T follicular helper cell (primary cell): ENCODE measurements around the gene CCDC66.
"Not testable (repeated sequence)": the region's sequence is repeated elsewhere in the genome, so short reads cannot be mapped to it uniquely, and the experiment has no call there.

ENCODE experiments used
- DNase-seq: peaks from one replicate; pipeline ENCODE4 v3.0.0-alpha.2; 2020; ENCODE audit warnings: low read depth
- total RNA-seq, 2 experiments: gene quantifications; one replicate each; lab custom pipeline; 2026; lab: John Stamatoyannopoulos, UW

CCDC66 gene
- total RNA-seq, result 70.8 to 101 reads per million in 2 experiments

DNA sequence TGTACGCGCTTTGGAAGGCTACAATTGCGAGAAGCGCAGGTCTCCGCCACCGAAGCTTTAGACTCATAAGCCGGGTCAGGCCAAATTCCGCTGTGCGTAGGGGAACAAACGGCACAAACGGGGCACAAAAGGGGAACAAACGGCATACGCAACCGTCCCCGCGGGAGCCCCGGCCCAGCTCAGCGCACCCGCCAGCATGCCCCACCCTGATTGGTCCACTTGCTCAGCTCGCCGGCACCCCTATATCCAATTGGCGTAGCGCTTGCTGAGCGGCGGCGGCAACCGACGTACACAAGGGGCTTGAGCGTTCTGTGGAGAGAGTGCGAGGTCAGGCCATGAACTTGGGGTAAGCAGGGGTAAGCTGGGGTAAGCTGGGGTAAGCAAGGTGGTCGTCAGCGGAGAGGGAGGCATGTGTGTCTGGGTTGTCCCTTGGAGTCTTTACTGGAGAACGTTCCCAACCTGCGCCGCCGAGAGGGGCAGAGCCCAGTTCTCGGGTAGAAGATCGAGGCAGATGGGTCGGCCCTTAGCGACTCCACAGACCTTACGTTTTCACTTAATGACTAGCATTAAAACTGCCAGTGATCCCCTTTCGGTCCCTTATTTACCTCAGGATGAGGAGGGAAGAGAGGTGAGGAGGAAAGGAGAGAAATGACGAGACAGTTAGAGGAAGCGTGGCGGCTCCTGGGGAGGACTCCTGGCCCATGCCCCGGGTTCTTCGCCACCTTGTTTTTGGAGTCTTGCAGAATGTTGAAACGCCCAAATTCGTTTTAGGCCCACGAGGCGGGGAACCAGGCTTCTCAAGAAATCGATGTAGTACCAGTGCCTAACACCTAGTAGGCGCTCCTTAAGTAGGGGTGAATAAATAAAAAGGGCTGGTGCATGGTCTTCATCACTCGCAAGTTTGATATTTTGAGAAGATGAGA lies at the start of gene CCDC66:
Gene CCDC66 (plus strand): TSS at position 268 of the 923 bp plus-strand sequence. CDS start 68 bp downstream, at position 336.
- DNase-seq, result peak; percentile 93

DNA sequence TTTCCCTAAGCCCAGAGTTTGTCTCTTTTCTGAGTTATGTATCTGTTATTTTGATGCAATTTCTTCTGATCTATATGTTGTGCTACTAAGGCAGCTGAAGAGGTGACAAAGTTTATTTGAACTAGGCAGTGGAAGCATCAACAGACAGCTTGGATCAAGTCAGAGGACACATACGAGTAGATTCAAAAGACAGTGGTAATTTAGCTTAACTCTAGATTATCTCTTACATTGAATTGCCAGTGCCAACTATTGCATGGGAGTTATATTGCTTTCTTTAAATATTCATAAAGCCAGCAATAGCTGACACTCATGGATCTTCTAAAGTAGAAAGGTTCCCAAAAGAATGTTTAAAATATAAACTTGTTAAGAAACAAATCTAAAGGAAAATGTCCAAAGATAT lies 37.3 kb upstream of the CCDC66 start:
- DNase-seq, result no peak

DNA sequence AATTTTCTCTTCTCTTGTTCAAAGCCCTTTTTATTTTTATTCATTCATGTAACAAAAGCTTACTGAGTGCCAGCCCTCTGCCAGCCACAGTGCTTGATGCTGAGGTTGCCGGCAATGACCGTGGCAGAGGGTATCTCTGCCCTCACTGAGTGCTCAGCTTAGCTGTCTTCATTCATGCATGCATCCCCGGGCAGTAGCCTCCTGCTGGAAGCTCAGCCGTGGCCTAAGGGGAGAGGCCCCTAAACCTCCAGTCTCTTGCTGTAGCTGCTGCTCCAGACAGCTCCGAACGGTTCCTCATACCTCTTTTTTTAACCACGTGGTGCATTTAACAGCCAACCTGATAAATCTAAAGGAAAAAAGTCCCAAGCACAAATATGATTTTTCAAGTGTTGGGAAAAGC lies 34.6 kb upstream of the CCDC66 start:
- DNase-seq, result no peak

DNA sequence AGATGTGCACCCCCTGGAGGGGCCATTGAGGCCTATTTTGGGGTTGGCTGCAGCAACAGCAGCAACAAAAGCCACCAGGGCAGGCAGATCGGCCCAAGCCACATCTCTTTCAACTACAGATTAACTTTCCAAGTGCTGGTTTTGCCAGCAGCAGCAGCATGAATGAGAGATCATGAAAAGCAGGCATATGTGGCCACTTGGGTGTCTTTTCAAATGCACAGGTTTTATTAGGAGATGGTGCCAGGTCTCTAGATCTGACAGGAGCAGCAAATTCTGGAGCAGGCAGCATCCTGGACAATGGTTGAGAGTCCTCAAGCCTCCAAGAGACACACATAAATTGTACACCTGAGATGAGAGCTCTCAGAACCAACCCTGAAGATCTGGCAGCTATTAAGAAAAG lies 31.7 kb upstream of the CCDC66 start:
- DNase-seq, result no peak

DNA sequence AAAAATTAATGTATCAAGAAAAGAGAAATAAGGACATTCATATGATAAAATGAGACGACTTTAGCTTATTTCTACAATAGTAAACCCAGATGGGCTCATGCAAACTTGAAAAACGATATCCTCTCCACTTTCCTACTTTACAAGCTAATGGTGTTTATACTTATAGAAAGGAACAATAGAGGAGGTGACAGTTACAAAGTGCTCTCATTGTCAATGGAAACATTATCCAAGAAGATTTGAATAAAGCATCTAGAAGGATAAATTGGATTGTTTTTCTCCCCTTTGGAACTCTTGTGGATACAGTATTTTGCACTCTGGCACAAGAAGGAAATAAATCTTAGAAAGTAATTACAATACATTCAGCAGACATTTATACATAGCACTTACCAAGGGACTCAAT lies 20.2 kb upstream of the CCDC66 start:
- no peak for DNase-seq

DNA sequence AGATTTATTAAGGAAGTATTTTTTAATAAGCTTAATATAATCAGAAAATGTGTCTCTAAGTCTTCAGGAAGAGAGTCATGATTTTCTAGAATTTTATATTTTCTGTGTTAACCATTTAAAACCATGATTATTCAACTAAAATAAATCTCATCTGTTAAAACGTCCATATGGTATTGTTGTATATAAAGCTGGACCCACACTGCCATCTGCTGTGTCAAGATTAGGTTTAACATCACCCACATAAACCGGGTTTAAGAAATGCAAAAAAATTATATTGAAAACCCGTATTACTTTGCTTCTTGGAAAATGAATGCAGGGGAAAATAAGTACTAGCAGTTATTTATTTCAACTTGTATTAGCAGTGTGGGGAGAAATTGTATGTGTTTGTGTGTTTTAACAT lies 9.5 kb upstream of the CCDC66 start:
- no peak for DNase-seq

DNA sequence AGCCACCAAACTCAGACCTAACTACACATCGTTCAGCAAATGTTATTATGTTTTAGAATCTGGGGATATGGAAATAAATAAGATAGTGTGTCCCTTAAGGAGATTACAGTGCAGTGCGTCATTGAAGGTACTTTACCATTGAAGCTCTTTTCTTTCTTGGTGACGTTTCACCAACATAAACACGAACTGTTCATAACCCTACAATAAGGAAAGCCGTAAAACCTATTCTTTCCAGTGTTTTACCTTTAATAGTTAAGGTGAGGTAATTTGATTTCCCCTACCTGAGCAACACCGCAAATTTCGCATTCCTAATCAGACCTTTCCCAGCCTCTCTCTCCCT lies 826 bp downstream of the CCDC66 start:
- no peak for DNase-seq

DNA sequence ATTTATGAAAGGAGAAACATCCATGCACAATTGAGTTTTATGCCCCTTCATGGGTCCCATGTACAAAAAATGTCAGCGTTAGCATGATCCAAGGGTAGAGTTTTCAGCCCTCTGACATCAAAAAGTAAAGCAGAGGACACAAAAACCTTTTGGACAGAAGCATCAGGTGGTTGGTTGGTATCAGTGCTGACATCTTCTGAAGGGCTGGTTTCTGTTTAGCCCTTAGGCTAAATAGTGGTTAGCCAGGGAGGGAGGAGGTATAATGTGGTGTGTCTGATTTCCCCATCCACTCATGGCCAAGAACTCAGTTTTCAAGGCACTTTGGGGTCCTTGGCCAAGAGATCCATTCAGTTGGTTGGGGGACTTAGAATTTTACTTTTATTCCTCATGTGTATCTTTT lies 16.5 kb downstream of the CCDC66 start:
- no peak for DNase-seq

DNA sequence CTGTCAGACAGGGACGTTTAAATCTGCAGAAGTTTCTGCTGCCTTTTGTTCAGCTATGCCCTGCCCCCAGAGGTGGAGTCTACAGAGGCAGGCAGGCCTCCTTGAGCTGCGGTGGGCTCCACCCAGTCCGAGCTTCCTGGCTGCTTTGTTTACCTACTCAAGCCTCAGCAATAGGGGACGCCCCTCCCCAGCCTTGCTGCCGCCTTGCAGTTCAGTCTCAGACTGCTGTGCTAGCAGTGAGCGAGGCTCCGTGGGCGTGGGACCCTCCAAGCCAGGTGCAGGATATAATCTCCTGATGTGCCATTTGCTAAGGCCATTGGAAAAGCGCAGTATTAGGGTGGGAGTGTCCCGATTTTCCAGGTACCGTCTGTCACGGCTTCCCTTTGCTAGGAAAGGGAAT lies 25.0 kb downstream of the CCDC66 start:
- DNase-seq, result not testable (repeated sequence)

DNA sequence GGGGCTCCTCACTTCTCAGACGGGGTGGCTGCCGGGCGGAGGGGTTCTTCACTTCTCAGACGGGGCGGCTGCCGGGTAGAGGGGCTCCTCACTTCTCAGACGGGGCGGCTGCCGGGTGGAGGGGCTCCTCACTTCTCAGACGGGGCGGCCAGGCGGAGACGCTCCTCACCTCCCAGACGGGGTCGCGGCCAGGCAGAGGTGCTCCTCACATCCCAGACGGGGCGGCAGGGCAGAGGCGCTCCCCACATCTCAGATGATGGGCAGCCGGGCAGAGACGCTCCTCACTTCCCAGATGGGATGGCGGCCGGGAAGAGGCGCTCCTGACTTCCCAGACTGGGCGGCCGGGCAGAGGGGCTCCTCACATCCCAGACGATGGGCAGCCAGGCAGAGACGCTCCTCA lies 27.3 kb downstream of the CCDC66 start:
- DNase-seq, result not testable (repeated sequence)

DNA sequence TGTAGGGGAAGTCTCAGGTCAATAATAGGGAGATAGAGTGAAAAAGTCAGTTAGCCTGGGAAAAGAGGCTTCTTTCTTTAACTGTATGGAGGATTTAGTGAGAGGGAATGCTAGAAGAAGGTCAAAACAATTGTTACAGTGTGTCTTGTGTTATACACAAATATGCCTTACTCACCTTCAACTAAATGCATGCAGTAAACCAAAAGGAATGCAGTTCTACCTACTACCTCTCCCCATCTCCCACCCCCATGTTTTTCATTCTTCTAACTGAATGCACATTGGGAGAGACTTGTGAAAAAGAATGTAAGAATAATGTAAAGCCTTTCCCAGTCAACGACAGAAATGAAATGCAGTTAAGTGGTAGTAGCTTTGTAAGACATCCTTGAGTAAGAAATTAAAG lies 33.8 kb downstream of the CCDC66 start:
- no peak for DNase-seq

DNA sequence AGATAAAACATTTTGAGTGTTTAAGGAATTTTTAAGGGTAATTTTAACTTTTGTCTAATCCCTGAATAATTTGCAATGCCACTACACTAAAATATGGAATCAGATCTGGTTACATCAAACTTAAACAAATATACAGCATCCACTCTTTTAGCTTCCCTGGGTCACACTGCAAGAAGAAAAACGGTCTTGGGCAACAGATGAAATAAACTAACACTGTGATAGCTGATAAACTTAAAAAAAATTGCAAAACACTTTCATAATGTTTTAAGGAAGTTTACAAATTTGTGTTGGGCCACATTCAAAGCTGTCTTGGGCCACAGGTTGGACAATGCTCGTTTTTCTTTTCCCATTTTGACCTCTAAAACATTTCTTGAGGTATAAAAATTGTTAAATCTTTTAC lies 34.3 kb downstream of the CCDC66 start:
- DNase-seq, result no peak

DNA sequence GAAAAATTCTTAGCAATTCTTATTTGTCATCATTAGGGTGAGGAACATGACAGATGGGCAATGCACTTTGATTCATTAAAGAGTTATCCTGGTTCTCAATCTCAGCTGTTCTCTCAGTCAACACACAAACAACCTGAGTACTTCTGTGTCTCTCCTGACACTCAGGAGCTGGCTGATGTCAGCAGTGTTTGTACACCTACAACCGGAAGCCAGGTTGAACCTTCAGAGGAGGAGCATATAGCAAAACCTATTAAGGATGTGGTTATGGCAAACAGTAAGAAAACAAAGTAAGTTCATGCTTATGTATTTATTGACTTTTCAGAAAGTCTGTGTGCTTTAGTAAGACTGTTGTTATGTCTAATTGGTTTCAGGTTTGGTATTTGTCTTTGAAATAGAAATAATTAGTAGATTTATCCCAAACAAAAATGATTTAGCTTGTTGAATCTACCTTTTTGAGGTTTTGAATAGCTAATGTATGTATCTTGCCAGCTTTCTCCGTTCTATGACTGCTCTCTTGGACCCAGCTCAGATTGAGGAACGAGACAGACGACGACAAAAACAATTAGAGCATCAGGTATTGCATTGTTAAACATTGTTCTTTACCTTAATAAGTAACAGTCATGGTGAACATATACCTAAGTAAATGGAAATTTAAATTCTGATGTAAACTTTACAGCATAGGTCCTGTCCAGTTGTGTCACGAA lies 36.6 kb downstream of the CCDC66 start:
- DNase-seq, result peak; percentile 53

DNA sequence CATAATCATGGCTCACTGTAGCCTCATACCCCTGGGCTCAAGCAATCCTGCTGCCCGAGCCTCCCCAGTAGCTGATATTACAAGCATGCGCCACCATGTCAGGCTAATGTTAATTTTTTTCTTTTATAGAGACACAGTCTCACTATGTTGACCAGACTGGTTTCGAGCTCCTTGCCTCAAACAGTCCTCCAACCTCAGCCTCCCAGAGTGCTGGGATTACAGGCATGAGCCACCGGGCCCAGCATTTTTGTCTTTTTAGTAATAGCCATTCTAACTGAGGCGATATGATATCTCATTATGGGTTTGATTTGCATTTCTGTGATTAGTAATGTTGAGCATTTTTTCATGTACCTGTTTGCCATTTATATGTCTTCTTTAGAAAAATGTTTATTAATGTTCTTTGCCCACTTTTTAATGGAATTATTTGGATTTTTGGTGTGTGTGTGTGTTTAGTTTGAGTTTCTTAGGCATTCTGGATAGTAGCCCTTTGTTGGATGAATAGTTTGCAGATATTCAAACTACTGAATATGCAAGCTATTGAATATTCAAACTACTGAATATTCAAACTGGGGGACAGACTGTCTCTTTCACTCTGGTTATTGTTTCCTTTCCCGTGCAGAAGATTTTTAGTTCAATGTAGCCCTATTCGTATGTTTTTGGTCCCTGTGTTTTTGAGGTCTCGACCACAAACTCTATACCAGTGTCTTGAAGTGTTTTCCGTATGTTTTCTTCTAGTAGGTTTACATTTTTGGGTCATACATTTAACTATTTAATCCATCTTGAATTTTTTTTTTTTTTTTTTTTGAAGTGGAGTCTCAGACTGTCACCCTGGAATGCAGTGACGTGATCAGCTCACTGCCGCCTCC lies 39.2 kb downstream of the CCDC66 start:
- DNase-seq, result no peak

DNA sequence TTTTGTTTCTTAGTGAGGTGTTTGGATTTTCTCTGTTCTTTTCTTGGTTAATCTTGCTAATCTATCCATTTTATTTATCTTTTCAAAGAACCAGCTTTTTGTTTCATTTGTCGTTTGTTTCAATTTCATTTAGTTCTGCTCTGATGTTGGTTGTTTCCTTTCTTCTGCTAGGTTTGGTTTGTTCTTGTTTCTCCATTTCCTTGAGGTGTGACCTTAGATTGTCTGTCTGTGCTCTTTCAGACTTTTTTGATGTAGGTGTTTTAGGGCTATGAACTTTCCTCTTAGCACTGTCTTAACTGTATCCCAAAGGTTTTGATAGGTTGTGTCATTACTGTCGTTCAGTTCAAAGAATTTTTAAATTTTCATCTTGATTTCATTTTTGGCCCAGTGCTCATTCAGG lies 51.5 kb downstream of the CCDC66 start:
- not testable (repeated sequence) for DNase-seq

DNA sequence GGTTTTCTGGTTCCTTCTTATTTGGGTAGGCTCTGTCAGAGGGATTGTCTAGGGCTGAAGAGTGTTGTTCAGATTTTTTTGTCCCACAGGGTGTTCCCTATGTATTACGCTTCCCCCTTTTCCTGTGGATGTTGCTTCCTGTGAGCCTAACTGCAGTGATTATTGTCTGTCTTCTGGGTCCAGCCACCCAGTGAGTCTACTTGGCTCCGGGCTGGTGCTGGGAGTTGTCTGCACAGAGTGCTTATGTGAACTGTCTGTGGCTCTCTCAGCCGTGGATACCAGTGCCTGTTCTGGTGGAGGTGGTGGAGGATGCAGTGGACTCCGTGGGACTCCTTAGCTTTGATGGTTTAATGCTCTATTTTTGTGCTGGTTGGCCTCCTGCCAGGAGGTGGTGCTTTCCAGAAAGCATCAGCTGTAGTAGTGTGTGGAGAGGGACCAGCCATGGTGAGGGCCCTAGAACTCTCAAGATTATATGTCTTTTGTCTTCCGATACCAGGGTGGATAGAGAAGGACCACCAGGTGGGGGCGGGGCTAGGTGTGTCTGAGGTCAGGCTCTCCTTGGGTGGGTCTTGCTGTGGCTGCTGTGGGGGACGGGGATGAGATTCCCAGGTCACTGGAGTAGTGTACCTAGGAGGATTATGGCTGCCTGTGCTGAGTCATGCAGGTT lies 53.8 kb downstream of the CCDC66 start:
- DNase-seq, result no peak

DNA sequence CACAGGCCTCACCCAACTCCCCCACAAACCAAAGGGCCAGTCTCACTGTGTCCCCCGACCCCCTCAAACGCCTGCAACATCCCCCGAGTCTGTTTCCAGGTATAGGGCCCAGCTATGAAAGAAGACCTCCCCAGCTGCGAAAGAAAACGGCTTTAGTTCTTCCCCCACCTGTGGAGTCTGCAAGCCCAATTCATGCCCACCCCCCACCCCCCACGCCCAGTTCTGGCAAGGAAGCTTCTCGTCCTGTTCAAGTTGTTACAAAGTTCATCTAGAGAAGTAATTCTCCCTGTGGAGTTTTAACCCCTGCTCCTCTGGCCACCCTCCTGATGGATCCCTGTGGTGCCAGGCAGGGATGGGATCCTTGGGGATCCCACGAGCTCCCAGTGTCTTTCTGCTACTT lies 54.4 kb downstream of the CCDC66 start:
- DNase-seq, result no peak

DNA sequence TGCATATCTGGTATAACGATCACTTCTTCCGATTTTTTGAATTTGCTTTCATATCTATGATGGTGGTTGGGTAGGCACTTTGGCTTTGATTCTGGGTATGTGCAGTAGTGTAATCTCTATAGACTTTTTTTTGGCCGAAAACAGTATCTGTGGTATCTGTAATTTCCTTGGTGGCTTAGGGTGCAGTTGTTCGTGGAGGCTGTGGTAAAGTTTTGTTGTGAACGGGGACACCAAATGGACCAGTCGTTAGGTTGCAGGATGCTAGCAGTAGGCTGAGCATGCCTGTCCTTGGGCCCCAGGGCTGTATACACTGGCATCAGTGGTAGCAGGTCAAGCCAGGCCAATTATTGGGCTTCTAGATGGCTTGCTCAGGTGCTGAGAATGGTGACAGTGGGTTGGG lies 55.2 kb downstream of the CCDC66 start:
- DNase-seq, result no peak

DNA sequence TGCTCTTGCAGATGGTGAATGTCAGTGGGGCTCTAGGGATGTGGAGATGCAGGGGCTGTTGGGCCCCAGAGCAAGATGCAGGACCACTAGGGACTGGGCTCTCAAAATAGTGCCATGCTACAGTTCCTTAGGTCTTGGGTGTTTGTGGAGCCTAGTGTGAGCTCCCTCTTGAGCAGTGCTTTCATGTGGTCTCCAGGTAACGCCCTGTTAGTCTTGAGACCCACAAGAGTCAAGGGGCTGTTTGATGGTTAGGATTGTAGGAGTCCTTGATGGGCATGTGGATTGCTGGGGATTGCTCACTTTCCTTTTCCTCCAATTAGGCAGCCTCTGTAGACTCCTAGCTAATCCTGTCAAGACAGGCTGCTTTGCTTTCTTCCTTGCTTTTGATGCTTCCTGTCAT lies 56.0 kb downstream of the CCDC66 start:
- DNase-seq, result no peak

DNA sequence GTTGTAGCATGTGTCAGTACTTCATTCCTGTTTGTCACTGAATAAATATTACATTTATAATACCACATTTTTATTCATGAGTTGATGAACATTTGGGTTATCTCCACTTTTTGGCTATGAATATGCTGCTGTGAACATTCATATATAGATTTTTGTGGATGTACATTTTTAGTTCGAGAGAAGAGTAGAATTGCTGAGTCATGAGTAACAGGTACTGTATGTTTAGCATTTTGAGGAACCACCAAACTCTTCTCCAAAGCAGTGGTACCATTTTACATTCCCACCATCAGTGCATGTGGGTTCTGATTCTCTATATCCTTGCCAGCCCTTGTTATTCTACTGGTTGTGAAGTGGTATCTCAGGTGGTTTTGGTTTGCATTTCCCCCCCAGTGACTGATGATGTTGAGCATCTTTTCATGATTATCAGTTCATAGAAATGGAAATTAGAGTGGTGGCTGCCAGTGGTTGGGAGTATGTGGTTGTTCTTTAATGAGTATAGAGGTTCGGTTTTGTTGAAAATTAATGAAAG lies 59.6 kb downstream of the CCDC66 start:
- no peak for DNase-seq

DNA sequence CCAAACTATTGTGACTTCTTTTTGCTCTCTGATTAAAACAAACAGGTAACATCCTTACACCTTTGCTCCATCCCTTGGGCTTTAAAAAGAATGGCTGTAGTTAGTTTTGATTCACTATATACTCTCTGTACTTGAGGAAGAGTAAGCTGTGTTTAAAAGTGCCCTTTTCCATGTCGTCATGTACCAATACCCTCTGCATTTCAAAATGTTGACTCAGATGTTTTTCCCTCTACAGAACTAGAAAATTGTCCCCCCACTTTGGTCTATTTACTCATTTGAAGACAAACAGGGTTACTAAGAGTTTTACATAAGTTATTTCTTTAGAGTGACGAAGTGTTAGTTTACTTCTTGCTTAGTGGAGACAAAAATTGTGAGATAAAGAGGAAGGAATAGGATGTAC lies 63.4 kb downstream of the CCDC66 start:
- DNase-seq, result no peak

DNA sequence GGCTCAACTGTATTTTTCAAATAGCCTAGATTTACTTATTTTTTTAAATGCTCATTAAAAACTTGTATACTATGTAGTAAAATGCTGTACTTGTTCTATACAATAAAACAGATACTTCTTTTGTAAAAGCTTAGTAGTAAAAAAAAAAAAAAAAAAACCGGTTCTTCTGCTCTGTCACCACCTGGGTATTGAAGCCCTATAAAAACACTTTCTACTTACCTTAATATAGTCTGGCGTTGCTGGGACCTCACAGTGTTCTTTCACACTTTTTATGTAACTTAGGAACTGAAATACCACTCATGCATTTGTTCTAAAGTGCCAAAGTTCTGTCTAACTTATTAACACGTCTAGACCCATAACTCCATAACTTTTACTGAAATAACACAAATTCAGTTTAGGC lies 64.7 kb downstream of the CCDC66 start:
- DNase-seq, result no peak
